ENCODE results near the gene TSHR.

The TSHR gene

DNA sequence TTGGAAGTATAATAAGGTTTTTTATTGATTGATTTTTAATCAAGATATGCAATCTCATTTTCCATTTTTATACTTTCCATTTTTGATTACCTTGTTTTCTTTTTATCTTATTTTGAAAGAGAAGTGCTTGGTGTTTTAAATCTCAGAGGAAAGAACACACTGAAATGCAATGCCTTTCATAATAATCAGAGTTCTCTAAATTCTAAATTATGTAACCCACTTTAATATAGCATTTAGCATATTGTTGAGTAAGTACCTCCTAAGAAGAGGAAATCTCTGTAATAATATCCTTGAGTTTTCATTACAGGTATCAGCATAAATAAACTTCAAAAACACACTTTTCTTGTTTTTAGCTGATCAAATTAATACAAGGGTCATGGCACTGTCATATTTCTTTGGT, 168.4 kb downstream of the TSHR start:
- ATAC-seq (ENCODE audit: low read depth) (no peak), DNase-seq (ENCODE audit: low spot score) (no peak)
- no peak overlapping the region for H3K4me3 ChIP-seq (ENCODE audit: severe bottlenecking)
- TF ChIP-seq CTCF (IDR thresholded peaks at IDR 0.05; ENCODE audit: poor library complexity, severe bottlenecking) = no peak
- no peaks in the 10 kb centered on the region for H3K9me3 ChIP-seq (ENCODE audit: severe bottlenecking)
- H3K27ac ChIP-seq (ENCODE audit: poor library complexity, severe bottlenecking) = no peak overlapping the region
- no peaks in the 10 kb centered on the region for H3K36me3 ChIP-seq (ENCODE audit: low read depth)
- H3K4me1 ChIP-seq (ENCODE audit: insufficient read depth, poor library complexity, severe bottlenecking) = no peaks in the 10 kb centered on the region
- H3K27me3 ChIP-seq (ENCODE audit: insufficient read depth, poor library complexity, severe bottlenecking) = peaks cover 7% of the 10 kb centered on the region

GRCh38 chr14:81125536-81125935, 170.1 kb downstream of the TSHR start:
- DNase-seq (ENCODE audit: low spot score) = no peak
- H3K27me3 ChIP-seq (ENCODE audit: insufficient read depth, poor library complexity, severe bottlenecking) = peaks cover 5% of the 10 kb centered on the region
- no peaks in the 10 kb centered on the region for H3K9me3 ChIP-seq (ENCODE audit: severe bottlenecking)
- TF ChIP-seq CTCF (IDR thresholded peaks at IDR 0.05; ENCODE audit: poor library complexity, severe bottlenecking) = no peak
- H3K4me3 ChIP-seq (ENCODE audit: severe bottlenecking) = no peak overlapping the region
- no peak overlapping the region for H3K27ac ChIP-seq (ENCODE audit: poor library complexity, severe bottlenecking)
- no peak for ATAC-seq (ENCODE audit: low read depth)
- no peaks in the 10 kb centered on the region for H3K36me3 ChIP-seq (ENCODE audit: low read depth)
- no peaks in the 10 kb centered on the region for H3K4me1 ChIP-seq (ENCODE audit: insufficient read depth, poor library complexity, severe bottlenecking)

GRCh38 chr14:81127785-81128184, 172.4 kb downstream of the TSHR start:
- ATAC-seq (ENCODE audit: low read depth) (no peak), DNase-seq (ENCODE audit: low spot score) (no peak)
- Histone ChIP-seq H3K27ac (ENCODE audit: poor library complexity, severe bottlenecking) (no peak overlapping the region), H3K27me3 (ENCODE audit: insufficient read depth, poor library complexity, severe bottlenecking) (peaks cover 7% of the 10 kb centered on the region), H3K36me3 (ENCODE audit: low read depth) (no peaks in the 10 kb centered on the region), H3K4me1 (ENCODE audit: insufficient read depth, poor library complexity, severe bottlenecking) (no peaks in the 10 kb centered on the region), H3K4me3 (ENCODE audit: severe bottlenecking) (no peak overlapping the region), H3K9me3 (ENCODE audit: severe bottlenecking) (no peaks in the 10 kb centered on the region)
- TF ChIP-seq CTCF (IDR thresholded peaks at IDR 0.05; ENCODE audit: poor library complexity, severe bottlenecking) = no peak

DNA sequence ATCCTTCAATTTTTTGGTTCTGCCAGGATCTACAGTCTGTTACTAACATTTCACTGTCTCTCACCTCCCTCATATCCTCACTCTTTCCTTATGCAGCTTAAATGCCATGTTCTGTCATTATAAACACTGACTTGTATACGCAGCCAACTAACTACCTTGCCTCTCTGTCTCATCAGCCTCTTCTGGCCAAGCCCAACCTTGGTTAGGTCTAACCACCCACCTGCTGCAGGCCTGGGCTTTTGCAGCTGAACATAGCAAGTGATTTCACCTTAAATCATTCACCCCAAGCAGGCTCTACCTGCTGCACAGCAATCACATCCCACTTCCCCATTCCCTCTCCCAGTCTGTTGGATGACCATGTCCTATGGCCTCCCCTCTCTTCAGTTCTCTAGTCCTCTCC, 173.8 kb downstream of the TSHR start:
- Histone ChIP-seq H3K4me3 (ENCODE audit: severe bottlenecking) (no peak overlapping the region), H3K36me3 (ENCODE audit: low read depth) (no peaks in the 10 kb centered on the region), H3K27ac (ENCODE audit: poor library complexity, severe bottlenecking) (no peak overlapping the region), H3K27me3 (ENCODE audit: insufficient read depth, poor library complexity, severe bottlenecking) (peaks cover 17% of the 10 kb centered on the region), H3K4me1 (ENCODE audit: insufficient read depth, poor library complexity, severe bottlenecking) (no peaks in the 10 kb centered on the region), H3K9me3 (ENCODE audit: severe bottlenecking) (no peaks in the 10 kb centered on the region)
- DNase-seq (ENCODE audit: low spot score) (no peak), ATAC-seq (ENCODE audit: low read depth) (no peak)
- no peak for TF ChIP-seq CTCF (IDR thresholded peaks at IDR 0.05; ENCODE audit: poor library complexity, severe bottlenecking)

DNA sequence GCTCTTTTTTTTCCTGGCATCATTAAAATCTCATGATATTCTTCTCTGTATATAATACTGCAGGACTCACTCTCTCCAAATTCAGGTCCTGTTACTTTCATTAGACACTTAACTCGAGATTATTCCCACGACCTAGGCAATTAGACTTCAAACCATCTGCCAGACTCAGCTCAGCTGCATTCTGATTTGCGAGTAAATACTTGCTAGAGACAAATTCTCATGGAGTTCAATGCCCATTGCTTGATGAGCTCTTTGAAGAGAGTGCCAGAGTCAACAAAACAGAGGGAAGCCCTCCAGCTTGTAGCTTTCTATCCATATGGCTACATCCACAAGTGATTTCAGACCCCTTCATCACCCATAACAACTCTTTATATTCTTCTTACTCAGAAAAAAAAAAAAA, 177.0 kb downstream of the TSHR start:
- H3K36me3 ChIP-seq (ENCODE audit: low read depth) = no peaks in the 10 kb centered on the region
- TF ChIP-seq CTCF (IDR thresholded peaks at IDR 0.05; ENCODE audit: poor library complexity, severe bottlenecking) = no peak
- DNase-seq (ENCODE audit: low spot score) = no peak
- no peak for ATAC-seq (ENCODE audit: low read depth)
- no peaks in the 10 kb centered on the region for H3K9me3 ChIP-seq (ENCODE audit: severe bottlenecking)
- H3K4me1 ChIP-seq (ENCODE audit: insufficient read depth, poor library complexity, severe bottlenecking) = peaks cover 4% of the 10 kb centered on the region
- no peak overlapping the region for H3K27ac ChIP-seq (ENCODE audit: poor library complexity, severe bottlenecking)
- no peak overlapping the region for H3K4me3 ChIP-seq (ENCODE audit: severe bottlenecking)
- H3K27me3 ChIP-seq (ENCODE audit: insufficient read depth, poor library complexity, severe bottlenecking) = peaks cover 12% of the 10 kb centered on the region

All from RWPE2 (cell line).